Tracheal epithelial cell (primary cell): ENCODE data around the gene OPA3. TPM values are rescaled to one million over a fixed set of nuclear protein-coding genes. Genes with fewer than 3 reads are reported as not detected.

ENCODE experiments used
- total RNA-seq: library from RNA; depleted of rRNA; stranded (reverse); fragments of >200 nt; gene quantifications from 2 replicates; pipeline ENCODE4 v1.2.1, GENCODE V29; 2014

The OPA3 gene
- 4.8 and 5.1 TPM in 2 replicates for total RNA-seq

DNA sequence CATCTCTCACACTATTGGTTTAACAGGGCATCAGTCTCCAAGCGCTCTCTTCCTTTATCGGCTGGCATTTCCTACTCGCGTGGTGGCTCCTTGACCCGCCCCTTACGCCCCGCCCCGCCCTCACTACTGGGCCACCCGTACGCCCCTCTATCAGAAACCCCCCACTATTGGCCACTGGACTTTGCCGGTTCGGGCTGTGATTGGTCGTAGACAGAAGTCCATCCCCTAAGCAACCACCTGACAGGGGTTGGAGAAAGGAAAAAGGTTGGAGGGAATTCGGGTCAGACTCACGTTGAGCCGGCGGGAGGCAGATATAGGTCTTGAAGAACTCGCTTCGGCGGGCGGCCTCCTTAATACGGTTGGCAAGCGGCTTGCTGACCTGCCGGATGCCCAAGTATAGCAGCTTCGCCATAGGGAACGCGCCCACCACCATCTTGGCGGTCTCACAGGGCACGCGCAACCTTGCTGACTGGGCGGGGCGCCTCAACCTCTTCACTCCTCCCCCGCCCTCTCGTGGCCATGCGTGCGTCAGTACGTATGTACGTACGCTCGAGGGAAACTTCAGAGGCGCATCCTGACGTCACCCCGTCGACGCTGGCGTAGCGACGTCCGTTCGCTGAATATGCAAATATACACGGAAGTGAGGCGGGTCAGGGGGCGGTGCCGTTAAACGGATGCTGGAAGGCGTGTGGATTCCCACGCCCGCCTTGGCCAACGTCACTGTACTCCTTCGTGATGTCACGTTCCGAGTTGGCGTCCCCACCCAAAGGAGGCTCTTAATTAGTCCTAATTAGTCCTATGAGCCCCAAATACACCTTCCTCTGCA lies at the start of gene OPA3:
TSS of gene OPA3 (minus strand) at position 471 of the 826 bp plus-strand sequence. CDS start at position 433, 38 bp downstream.

DNA sequence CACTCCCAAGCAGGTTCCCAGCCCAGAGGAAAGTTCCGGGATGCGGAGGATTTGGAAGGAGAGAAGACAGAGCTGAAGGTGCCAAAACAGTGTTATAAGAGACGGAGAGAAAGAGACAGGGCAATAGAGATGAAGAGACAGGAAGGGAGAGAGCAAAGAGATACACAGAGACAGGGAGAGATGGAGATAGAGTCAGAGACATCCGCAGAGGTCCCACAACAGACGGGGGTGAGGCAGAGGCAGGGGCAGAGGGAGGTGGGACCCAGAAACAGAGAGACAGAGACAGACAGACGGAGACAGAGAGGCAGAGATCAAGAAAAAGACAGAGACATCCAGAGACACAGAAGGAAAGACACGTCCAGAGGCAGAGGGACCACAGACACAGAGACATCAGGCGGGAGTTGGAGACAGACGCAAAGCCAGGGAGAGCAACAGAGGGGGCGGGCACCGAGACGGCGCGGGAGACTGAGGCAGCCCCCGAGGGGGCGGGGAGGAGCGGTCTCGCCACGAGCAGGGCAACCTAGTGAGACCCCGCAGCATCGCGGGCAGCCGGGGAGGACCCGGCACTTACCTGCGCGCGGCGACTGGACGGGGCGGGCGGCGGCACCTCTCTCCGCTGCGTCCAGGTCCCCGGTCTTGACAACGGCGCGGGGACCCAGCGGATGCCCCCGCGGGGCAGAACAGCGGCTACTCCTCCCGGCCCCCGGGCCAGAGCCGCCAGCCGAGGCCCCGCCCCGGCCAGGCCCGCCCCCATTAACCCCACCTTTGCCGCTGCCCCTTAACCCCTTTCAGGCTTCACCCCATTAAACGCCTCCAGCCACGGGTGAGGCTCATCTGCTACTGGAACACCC lies 17.1 kb upstream of the OPA3 start, which contains the start of gene GPR4:
TSS of gene GPR4 (minus strand) at position 689 of the 851 bp plus-strand sequence. CDS start 10,346 bp downstream, outside the sequence.

DNA sequence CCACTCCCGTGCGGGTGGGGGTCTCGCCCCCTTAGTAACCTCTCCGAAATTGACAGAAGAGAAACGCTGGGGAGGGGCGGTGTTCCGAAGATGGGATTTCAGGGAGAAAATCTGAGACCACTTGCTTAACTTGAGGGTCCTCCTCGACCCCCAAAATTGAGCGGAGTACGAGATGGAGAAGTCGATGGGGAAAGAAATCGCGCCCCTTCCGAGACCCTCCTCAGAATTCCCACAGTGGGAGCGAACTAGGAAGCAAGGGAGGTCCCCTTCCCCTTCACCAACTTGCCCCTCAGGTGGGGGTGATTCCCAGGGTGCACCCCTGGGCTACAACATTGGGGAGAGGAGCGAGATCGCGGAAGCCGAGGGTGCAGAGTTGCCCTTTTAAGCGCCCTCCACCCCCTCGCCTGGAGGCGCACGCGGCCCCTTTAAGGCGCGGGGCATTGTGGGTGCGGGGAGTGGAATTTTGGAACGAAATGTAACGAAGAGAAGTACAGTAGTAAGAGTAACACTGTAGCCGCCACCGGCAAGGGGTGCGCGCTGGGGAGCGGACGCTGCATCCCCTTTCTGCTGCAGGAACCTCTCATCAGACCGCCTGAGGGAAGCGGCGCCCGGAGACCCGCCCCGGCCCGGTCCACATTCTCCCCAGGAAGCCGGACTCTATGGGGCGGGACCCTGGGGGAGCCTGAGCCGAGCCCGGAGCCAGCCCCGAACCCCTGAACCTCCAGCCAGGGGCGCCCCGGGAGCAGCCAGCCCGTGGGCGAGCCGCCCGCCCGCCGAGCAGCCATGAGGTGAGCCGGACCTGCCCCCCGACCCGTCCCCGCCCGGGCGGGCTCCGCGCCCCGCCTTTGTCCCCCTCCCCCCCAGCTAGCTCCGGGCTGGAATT lies 77.4 kb downstream of the OPA3 start, which contains the start of gene VASP:
TSS of gene VASP (plus strand) at position 491 of the 883 bp plus-strand sequence. CDS start at position 784, 293 bp downstream.

GRCh38 chr19:45498411-45499195 lies 86.0 kb downstream of the OPA3 start, which contains the start of gene PPM1N:
Gene PPM1N, plus strand, starts transcription at chr19:45498443. Its CDS starts 30 bp downstream, at chr19:45498473.

Other genes with a start within 250 kb of the OPA3 start
- 82.5 and 101 TPM in 2 replicates for gene KLC3, start 244.1 kb downstream of the OPA3 start, total RNA-seq
- gene ERCC2, start 214.2 kb downstream of the OPA3 start, total RNA-seq = 6.0 and 10.1 TPM in 2 replicates
- gene PPP1R13L, start 179.7 kb downstream of the OPA3 start, total RNA-seq = 20.5 and 21.3 TPM in 2 replicates
- gene POLR1G, start 178.2 kb downstream of the OPA3 start, total RNA-seq = 23.9 and 25.2 TPM in 2 replicates
- 82.3 and 120 TPM in 2 replicates for gene ERCC1, start 160.9 kb downstream of the OPA3 start, total RNA-seq
- gene FOSB, start 116.8 kb downstream of the OPA3 start, total RNA-seq = 11.1 and 15.4 TPM in 2 replicates
- gene RTN2, start 87.8 kb downstream of the OPA3 start, total RNA-seq = 3.6 and 10.6 TPM in 2 replicates
- 0.64 and 1.4 TPM in 2 replicates for gene PPM1N, start 86.4 kb downstream of the OPA3 start, total RNA-seq
- gene VASP, start 77.3 kb downstream of the OPA3 start, total RNA-seq = 97.2 and 161 TPM in 2 replicates
- gene GPR4, start 17.4 kb upstream of the OPA3 start, total RNA-seq = not detected in 2 replicates
- gene EML2, start 54.6 kb upstream of the OPA3 start, total RNA-seq = 84.8 and 113 TPM in 2 replicates
- gene GIPR, start 83.4 kb upstream of the OPA3 start, total RNA-seq = 0.43 and 0.96 TPM in 2 replicates
- 284 and 297 TPM in 2 replicates for gene SNRPD2, start 107.2 kb upstream of the OPA3 start, total RNA-seq
- gene QPCTL, start 107.9 kb upstream of the OPA3 start, total RNA-seq = 10.7 and 16.1 TPM in 2 replicates
- 6.0 TPM in 2 replicates for gene FBXO46, start 146.1 kb upstream of the OPA3 start, total RNA-seq
- gene MEIOSIN, start 148.6 kb upstream of the OPA3 start, total RNA-seq = not detected in 2 replicates
- 4.8 and 5.8 TPM in 2 replicates for gene SIX5, start 184.4 kb upstream of the OPA3 start, total RNA-seq
- 5.1 and 9.6 TPM in 2 replicates for gene DMPK, start 197.7 kb upstream of the OPA3 start, total RNA-seq
- gene DMWD, start 208.0 kb upstream of the OPA3 start, total RNA-seq = 27.0 and 33.5 TPM in 2 replicates
- not detected in 2 replicates for gene RSPH6A, start 230.5 kb upstream of the OPA3 start, total RNA-seq